Skeletal muscle satellite cell (primary cell): Measurements from ENCODE around the gene SH3BP5.

Source experiments
- H3K27me3 ChIP-seq: 2 replicates; pipeline ENCODE4 v1.7.0; 2013; ENCODE audit warnings: low read length; ENCODE audit not compliant: control insufficient read depth, insufficient read depth
- H3K36me3 ChIP-seq: 2 replicates; pipeline ENCODE4 v1.7.0; 2013; ENCODE audit warnings: mild to moderate bottlenecking, control low read depth, low read length; ENCODE audit not compliant: insufficient read depth
- H3K4me1 ChIP-seq: 2 replicates; pipeline ENCODE4 v1.7.0; 2013; ENCODE audit warnings: low read length; ENCODE audit not compliant: control insufficient read depth, insufficient read depth
- H3K4me2 ChIP-seq: 2 replicates; pipeline ENCODE4 v1.7.0; 2013; ENCODE audit warnings: mild to moderate bottlenecking, low read length
- H3K4me3 ChIP-seq: 2 replicates; pipeline ENCODE4 v1.7.0; 2013; ENCODE audit warnings: low read length
- H3K9ac ChIP-seq: 2 replicates; pipeline ENCODE4 v1.7.0; 2013; ENCODE audit warnings: mild to moderate bottlenecking, low read depth, low read length, moderate library complexity
- H3K9me3 ChIP-seq: replicated peaks from 2 replicates; pipeline ENCODE4 v1.7.0; 2013; ENCODE audit warnings: mild to moderate bottlenecking, control low read depth, low read length

The SH3BP5 gene

DNA sequence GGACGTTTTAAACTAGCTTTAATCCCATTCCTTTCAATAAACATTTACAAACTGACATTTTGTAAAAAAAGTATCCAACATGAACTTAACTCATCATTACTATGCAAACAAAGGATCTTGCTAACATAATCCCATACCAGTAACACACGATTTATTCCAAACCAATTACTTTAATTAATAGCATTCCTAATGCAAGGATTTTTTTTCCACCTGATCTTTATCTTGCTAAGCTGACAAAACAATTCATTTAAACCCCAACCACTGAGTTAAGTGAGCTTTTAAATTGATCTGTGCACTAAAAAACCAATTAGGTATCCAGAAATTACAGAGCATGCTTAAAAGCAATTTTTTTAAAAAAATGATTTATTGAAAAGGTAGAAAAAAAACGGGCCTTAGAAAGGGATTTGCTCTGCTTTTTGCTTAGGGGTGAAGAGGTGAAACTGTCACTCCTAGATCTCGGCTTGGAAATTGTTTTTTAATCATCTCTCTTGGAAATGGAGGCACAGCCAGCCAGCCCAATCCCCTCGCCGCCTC is 1.2 kb downstream of the SH3BP5 start:
- H3K9ac ChIP-seq: peak overlapping the region; percentile 83

DNA sequence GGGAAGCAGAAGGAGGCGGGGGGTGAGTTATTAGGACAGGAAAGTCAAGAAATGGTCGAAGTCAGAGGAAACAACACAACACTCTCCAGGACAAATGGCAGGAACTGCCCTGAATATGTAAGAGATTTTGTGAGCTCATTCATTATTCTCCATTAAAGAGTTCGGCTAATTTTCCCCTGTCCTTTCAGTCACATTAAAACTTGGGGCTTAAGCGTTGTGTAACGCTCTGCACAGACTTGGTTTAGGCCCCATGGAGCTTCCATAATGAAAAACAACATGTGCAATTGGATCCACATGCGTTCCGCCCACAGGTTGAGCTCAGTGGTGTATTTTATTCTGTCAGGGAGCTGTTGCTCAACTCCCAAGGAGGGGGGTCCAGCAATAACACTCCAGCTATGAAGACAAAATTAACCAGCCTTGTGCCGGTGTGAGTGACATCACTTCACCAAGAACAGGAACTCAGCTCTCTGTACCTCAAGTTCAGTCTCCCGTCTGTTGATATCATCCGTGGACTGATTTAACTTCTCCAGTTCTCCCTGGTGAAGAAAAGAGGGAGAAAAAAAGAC is 2.3 kb downstream of the SH3BP5 start:
- H3K4me2 ChIP-seq: no peak overlapping the region
- peaks cover 28% of the 10 kb centered on the region for H3K4me1 ChIP-seq
- H3K9me3 ChIP-seq: no peaks in the 10 kb centered on the region
- no peaks in the 10 kb centered on the region for H3K27me3 ChIP-seq
- no peaks in the 10 kb centered on the region for H3K36me3 ChIP-seq
- H3K4me3 ChIP-seq: no peak overlapping the region
- H3K9ac ChIP-seq: no peak overlapping the region

More for the DNA sequence above, 1.2 kb downstream of the SH3BP5 start:
- Histone ChIP-seq H3K36me3 (no peaks in the 10 kb centered on the region), H3K4me3 (peak overlapping the region; percentile 99), H3K4me1 (peaks cover 23% of the 10 kb centered on the region), H3K4me2 (peak overlapping the region; percentile 99), H3K27me3 (no peaks in the 10 kb centered on the region), H3K9me3 (no peaks in the 10 kb centered on the region)

- H3K9ac ChIP-seq: no peak overlapping the region
Measured at GRCh38 chr3:15329046-15330005, 3.1 kb downstream of the SH3BP5 start.

GRCh38 chr3:15327941-15328340 is 4.4 kb downstream of the SH3BP5 start:
- H3K9me3 ChIP-seq: no peaks in the 10 kb centered on the region
- no peaks in the 10 kb centered on the region for H3K27me3 ChIP-seq
- no peaks in the 10 kb centered on the region for H3K36me3 ChIP-seq
- H3K4me3 ChIP-seq: no peak overlapping the region
- H3K4me2 ChIP-seq: no peak overlapping the region
- no peak overlapping the region for H3K9ac ChIP-seq
- peaks cover 36% of the 10 kb centered on the region for H3K4me1 ChIP-seq

More at GRCh38 chr3:15329046-15330005, 3.1 kb downstream of the SH3BP5 start:
- Histone ChIP-seq H3K4me3 (no peak overlapping the region), H3K4me2 (no peak overlapping the region), H3K4me1 (peaks cover 34% of the 10 kb centered on the region), H3K9me3 (no peaks in the 10 kb centered on the region), H3K36me3 (no peaks in the 10 kb centered on the region), H3K27me3 (no peaks in the 10 kb centered on the region)

GRCh38 chr3:15326673-15327072 is 5.7 kb downstream of the SH3BP5 start:
- Histone ChIP-seq H3K4me2 (no peak overlapping the region), H3K27me3 (no peaks in the 10 kb centered on the region), H3K9ac (no peak overlapping the region), H3K9me3 (no peaks in the 10 kb centered on the region), H3K36me3 (no peaks in the 10 kb centered on the region), H3K4me3 (no peak overlapping the region), H3K4me1 (peaks cover 32% of the 10 kb centered on the region)

DNA sequence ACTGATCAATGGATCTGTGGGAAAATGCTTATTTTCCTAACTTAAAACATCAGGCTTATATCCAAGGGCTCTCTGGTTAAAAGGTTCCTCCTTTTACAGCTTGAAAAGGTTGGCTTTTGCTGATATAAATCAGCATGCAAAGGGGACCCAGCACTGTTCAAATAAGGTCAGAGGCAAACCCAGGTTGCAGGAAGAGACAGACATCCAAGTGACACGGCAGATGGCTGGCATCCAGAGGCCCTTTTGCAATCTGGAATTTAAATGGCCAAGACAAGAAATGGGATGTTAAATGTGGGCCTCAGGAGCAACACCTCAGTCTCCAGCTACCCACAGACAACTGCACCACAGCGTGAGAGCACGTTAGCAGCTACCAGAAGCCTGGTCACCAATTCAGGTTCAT is 6.3 kb downstream of the SH3BP5 start:
- Histone ChIP-seq H3K4me3 (no peak overlapping the region), H3K9ac (no peak overlapping the region), H3K36me3 (no peaks in the 10 kb centered on the region), H3K9me3 (no peaks in the 10 kb centered on the region), H3K27me3 (no peaks in the 10 kb centered on the region), H3K4me2 (no peak overlapping the region), H3K4me1 (peaks cover 32% of the 10 kb centered on the region)

DNA sequence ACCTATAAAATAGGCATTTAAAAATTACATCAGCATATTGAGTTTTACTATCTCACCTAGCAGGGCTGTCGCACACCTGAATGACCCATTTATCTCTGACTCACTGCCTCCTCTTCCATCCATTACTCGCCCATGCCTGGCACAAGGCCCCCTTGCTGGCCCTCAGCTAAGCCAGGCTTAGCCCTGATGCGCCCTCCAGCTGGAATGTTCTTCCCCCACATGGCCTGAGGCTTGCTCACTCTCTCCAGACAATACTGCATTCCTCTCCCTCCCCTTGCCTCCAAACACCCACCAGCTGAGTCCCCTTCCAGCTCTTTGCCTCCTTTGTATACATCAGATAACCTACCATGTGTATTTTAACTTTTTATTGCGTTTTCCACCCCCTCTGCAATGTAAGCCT is 7.2 kb downstream of the SH3BP5 start:
- Histone ChIP-seq H3K27me3 (no peaks in the 10 kb centered on the region), H3K36me3 (no peaks in the 10 kb centered on the region), H3K4me2 (no peak overlapping the region), H3K9ac (no peak overlapping the region), H3K4me1 (peaks cover 33% of the 10 kb centered on the region), H3K9me3 (no peaks in the 10 kb centered on the region), H3K4me3 (no peak overlapping the region)

GRCh38 chr3:15324379-15324808 is 8.0 kb downstream of the SH3BP5 start:
- H3K9ac ChIP-seq: no peak overlapping the region
- no peaks in the 10 kb centered on the region for H3K27me3 ChIP-seq
- H3K9me3 ChIP-seq: no peaks in the 10 kb centered on the region
- no peaks in the 10 kb centered on the region for H3K36me3 ChIP-seq
- peaks cover 38% of the 10 kb centered on the region for H3K4me1 ChIP-seq
- no peak overlapping the region for H3K4me3 ChIP-seq
- H3K4me2 ChIP-seq: no peak overlapping the region

DNA sequence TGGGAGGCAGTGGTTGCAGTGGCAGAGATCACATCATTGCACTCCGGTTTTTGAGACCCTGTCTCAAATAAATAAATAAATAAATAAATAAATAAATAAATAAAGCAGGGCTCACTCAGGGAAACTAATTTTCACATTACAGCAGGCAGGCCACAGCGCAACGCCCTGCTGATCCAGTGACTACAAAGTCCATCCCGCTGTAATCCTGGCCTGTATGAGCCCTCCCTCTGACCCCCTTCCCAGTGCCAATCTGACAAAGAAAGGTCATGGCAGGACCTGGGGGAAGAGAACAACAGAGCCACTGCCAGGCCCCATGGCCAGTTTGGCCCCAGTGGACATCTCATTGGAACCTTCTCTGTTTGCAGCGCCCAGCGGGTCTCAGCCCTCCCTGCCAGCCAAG is 9.3 kb downstream of the SH3BP5 start:
- H3K4me1 ChIP-seq: peaks cover 42% of the 10 kb centered on the region
- no peaks in the 10 kb centered on the region for H3K27me3 ChIP-seq
- H3K4me3 ChIP-seq: no peak overlapping the region
- H3K9me3 ChIP-seq: no peaks in the 10 kb centered on the region
- H3K36me3 ChIP-seq: no peaks in the 10 kb centered on the region
- H3K4me2 ChIP-seq: no peak overlapping the region
- no peak overlapping the region for H3K9ac ChIP-seq

DNA sequence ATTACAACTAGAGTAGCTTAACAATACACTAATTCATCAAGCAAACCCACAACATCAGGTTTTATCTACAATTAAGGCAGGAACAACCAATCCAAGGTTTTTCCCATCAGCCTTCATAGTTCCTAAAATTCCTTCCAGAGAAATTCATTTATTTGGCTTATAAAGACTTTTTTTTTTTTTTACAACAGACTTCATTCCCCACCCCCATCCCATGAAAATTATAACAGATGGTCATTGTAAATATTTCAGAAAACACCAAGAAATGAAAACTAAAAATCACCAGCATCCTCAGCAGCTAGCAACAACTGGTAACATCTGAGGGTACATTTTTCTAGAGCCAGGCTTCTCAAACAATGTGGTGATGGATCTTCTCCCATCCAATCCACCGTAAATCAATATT is 11.0 kb downstream of the SH3BP5 start:
- H3K4me2 ChIP-seq: no peak overlapping the region
- no peaks in the 10 kb centered on the region for H3K36me3 ChIP-seq
- H3K4me1 ChIP-seq: peaks cover 50% of the 10 kb centered on the region
- no peak overlapping the region for H3K4me3 ChIP-seq
- no peaks in the 10 kb centered on the region for H3K9me3 ChIP-seq
- no peak overlapping the region for H3K9ac ChIP-seq
- H3K27me3 ChIP-seq: no peaks in the 10 kb centered on the region

DNA sequence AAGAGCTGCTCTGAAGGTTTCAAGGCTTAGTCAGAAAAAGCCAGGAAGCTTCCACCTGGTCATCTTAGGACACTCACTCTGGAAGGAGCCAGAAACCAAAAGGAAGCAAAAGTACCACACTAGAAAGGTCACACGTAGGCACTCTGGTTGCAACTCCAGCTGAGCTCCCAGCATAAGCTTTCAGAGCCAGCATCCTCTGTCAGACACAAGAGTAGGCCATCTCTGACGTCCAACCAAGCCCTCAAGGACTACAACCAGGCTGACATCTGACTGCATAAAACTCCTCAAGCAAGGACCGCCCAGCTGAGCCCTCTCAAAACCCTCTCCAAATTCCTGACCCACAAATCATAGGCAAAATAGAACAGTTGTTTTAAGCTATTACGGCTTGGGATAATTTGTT is 12.8 kb downstream of the SH3BP5 start:
- H3K9me3 ChIP-seq: no peaks in the 10 kb centered on the region
- no peaks in the 10 kb centered on the region for H3K27me3 ChIP-seq
- no peaks in the 10 kb centered on the region for H3K36me3 ChIP-seq
- peak overlapping the region; percentile 36 for H3K4me2 ChIP-seq
- peaks cover 49% of the 10 kb centered on the region for H3K4me1 ChIP-seq
- peak overlapping the region; percentile 11 for H3K4me3 ChIP-seq
- H3K9ac ChIP-seq: peak overlapping the region; percentile 4
